ENCODE results near the gene RAB19. TPM values are rescaled to one million over a fixed set of nuclear protein-coding genes. Genes with fewer than 3 reads are reported as not detected.

The RAB19 gene
- total and polyA plus RNA-seq, 4 donors, result 0.17 to 0.84 TPM; not detected in 2

DNA sequence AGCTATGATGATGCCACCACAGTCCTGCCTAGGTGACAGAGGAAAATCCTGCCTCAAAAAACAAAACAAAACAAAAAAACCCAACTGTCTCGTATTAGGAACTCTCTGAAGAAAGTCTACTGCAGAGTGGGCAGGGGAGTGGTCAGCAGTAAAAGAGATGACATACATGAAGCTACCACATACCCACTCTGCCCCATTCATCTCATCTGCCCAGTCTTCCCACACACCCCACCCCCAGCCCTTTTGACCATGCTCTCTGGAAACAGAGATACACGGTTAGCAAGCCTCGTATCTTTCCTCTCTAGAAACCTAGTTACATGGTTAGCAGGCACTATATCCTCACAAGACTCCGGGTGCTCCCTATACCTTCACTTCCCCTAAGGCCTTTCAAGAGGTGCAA, 13.8 kb upstream of the RAB19 start:
- H3K27me3 ChIP-seq (ENCODE audit: control insufficient read depth in 4 of 4, insufficient read depth in 4 of 4, low read length in 3 of 4), result no peaks in the 10 kb centered on the region
- WGBS, result 92% methylated on average over 4 of the region's 4 CpGs
- no peaks in the 10 kb centered on the region for H3K9me3 ChIP-seq (ENCODE audit: control insufficient read depth in 4 of 4, low read length in 3 of 4)
- DNase-seq (ENCODE audit: low spot score), result no peak
- no peak overlapping the region for H3K9ac ChIP-seq (ENCODE audit: low read depth in 1 of 2, low read length in 2 of 2)
- H3K27ac ChIP-seq (ENCODE audit: low read depth in 1 of 2, low read length in 2 of 2), result peak overlapping the region in 1 of 2 donors; percentile 42
- no peak overlapping the region for H3K4me3 ChIP-seq (ENCODE audit: low read depth in 1 of 3, low read length in 3 of 3)
- no peaks in the 10 kb centered on the region for H3K36me3 ChIP-seq (ENCODE audit: control insufficient read depth in 4 of 4, insufficient read depth in 3 of 4, low read depth in 1 of 4, low read length in 3 of 4)
- TF ChIP-seq FOXA2 (IDR thresholded peaks at IDR 0.05), result no peak
- TF ChIP-seq RXRA (IDR thresholded peaks at IDR 0.05), result no peak
- TF ChIP-seq JUND (IDR thresholded peaks at IDR 0.05), result no peak
- TF ChIP-seq, protein P1, sequence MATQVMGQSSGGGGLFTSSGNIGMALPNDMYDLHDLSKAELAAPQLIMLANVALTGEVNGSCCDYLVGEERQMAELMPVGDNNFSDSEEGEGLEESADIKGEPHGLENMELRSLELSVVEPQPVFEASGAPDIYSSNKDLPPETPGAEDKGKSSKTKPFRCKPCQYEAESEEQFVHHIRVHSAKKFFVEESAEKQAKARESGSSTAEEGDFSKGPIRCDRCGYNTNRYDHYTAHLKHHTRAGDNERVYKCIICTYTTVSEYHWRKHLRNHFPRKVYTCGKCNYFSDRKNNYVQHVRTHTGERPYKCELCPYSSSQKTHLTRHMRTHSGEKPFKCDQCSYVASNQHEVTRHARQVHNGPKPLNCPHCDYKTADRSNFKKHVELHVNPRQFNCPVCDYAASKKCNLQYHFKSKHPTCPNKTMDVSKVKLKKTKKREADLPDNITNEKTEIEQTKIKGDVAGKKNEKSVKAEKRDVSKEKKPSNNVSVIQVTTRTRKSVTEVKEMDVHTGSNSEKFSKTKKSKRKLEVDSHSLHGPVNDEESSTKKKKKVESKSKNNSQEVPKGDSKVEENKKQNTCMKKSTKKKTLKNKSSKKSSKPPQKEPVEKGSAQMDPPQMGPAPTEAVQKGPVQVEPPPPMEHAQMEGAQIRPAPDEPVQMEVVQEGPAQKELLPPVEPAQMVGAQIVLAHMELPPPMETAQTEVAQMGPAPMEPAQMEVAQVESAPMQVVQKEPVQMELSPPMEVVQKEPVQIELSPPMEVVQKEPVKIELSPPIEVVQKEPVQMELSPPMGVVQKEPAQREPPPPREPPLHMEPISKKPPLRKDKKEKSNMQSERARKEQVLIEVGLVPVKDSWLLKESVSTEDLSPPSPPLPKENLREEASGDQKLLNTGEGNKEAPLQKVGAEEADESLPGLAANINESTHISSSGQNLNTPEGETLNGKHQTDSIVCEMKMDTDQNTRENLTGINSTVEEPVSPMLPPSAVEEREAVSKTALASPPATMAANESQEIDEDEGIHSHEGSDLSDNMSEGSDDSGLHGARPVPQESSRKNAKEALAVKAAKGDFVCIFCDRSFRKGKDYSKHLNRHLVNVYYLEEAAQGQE (IDR thresholded peaks at IDR 0.05), result no peak
- no peak for TF ChIP-seq EGR1 (IDR thresholded peaks at IDR 0.05; ENCODE audit: low read depth in 2 of 2)
- no peak for TF ChIP-seq TAF1 (conservative IDR thresholded peaks at IDR 0.05)
- TF ChIP-seq, protein P2, sequence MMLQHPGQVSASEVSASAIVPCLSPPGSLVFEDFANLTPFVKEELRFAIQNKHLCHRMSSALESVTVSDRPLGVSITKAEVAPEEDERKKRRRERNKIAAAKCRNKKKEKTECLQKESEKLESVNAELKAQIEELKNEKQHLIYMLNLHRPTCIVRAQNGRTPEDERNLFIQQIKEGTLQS (IDR thresholded peaks at IDR 0.05), result no peak
- TF ChIP-seq RAD21 (IDR thresholded peaks at IDR 0.05), result no peak
- no peak for TF ChIP-seq NR2F2 (IDR thresholded peaks at IDR 0.05)
- TF ChIP-seq GABPA (IDR thresholded peaks at IDR 0.05 in 1 of 2, conservative IDR thresholded peaks at IDR 0.05 in 1 of 2), result no peak
- TF ChIP-seq, protein P3, sequence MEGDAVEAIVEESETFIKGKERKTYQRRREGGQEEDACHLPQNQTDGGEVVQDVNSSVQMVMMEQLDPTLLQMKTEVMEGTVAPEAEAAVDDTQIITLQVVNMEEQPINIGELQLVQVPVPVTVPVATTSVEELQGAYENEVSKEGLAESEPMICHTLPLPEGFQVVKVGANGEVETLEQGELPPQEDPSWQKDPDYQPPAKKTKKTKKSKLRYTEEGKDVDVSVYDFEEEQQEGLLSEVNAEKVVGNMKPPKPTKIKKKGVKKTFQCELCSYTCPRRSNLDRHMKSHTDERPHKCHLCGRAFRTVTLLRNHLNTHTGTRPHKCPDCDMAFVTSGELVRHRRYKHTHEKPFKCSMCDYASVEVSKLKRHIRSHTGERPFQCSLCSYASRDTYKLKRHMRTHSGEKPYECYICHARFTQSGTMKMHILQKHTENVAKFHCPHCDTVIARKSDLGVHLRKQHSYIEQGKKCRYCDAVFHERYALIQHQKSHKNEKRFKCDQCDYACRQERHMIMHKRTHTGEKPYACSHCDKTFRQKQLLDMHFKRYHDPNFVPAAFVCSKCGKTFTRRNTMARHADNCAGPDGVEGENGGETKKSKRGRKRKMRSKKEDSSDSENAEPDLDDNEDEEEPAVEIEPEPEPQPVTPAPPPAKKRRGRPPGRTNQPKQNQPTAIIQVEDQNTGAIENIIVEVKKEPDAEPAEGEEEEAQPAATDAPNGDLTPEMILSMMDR (IDR thresholded peaks at IDR 0.05; ENCODE audit: low read depth, low read length, missing input control), result no peak
- TF ChIP-seq FOXA1 (IDR thresholded peaks at IDR 0.05), result no peak
- TF ChIP-seq HNF4A (conservative IDR thresholded peaks at IDR 0.05), result no peak
- no peak for TF ChIP-seq HNF4G (IDR thresholded peaks at IDR 0.05)
- TF ChIP-seq, protein P4, sequence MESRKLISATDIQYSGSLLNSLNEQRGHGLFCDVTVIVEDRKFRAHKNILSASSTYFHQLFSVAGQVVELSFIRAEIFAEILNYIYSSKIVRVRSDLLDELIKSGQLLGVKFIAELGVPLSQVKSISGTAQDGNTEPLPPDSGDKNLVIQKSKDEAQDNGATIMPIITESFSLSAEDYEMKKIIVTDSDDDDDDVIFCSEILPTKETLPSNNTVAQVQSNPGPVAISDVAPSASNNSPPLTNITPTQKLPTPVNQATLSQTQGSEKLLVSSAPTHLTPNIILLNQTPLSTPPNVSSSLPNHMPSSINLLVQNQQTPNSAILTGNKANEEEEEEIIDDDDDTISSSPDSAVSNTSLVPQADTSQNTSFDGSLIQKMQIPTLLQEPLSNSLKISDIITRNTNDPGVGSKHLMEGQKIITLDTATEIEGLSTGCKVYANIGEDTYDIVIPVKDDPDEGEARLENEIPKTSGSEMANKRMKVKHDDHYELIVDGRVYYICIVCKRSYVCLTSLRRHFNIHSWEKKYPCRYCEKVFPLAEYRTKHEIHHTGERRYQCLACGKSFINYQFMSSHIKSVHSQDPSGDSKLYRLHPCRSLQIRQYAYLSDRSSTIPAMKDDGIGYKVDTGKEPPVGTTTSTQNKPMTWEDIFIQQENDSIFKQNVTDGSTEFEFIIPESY (IDR thresholded peaks at IDR 0.05), result no peak
- no peak for TF ChIP-seq YY1 (IDR thresholded peaks at IDR 0.05)
- no peaks in the 10 kb centered on the region for H3K4me1 ChIP-seq (ENCODE audit: control insufficient read depth in 4 of 4, insufficient read depth in 4 of 4, low read length in 3 of 4)

Measured in liver (tissue), 9 donors.